ENCODE data around the gene CA5B. TPM values are rescaled to one million over a fixed set of nuclear protein-coding genes. Genes with fewer than 3 reads are reported as not detected.
A peak's percentile ranks its signal among the peaks of the same experiment; 100 is the strongest.

Gene CA5B
- total and polyA plus RNA-seq, 2 donors (not counting 1 experiment from before 2014, with no cell fraction given) = 17.2 to 25.1 TPM

- peaks cover 14% of the 10 kb centered on the region for H3K79me2 ChIP-seq (ENCODE audit: control insufficient read depth, insufficient read depth, low read length)
- H4K20me1 ChIP-seq (ENCODE audit: control insufficient read depth, insufficient read depth, low read length, poor library complexity, severe bottlenecking) = no peaks in the 10 kb centered on the region
- Mint-ChIP-seq H3K9me3 (ENCODE audit: insufficient read depth) (no peaks in the 10 kb centered on the region), H3K27me3 (no peaks in the 10 kb centered on the region), H3K4me1 (peaks cover 51% of the 10 kb centered on the region), H3K27ac (peak overlapping the region; percentile 99), H3K4me3 (peak overlapping the region; percentile 80)
- H2AFZ ChIP-seq (ENCODE audit: insufficient read depth, low read depth, low read length, poor library complexity, severe bottlenecking) = no peak overlapping the region
- H3K9ac ChIP-seq (ENCODE audit: low read length) = peak overlapping the region; percentile 59
- H3K27me3 ChIP-seq (replicated peaks in 1 of 4; ENCODE audit: control extremely low read depth in 1 of 4, control insufficient read depth in 3 of 4, insufficient read depth in 4 of 4, low read length in 3 of 4) = no peaks in the 10 kb centered on the region
- ChIA-PET POLR2A (interaction anchor here (0.6 to 1.2 kb wide), 4 partner anchors 13 to 104 kb away, joined by 3 to 5 read pairs (median 3); partner anchors contain the start of genes AP1S2, CA5B and ZRSR2), CTCF (interaction anchor here (1.3 to 7.1 kb wide), 2 partner anchors 10 to 12 kb away, joined by 5 to 28 read pairs; partner anchors contain the start of gene CA5B)
- peak overlapping the region; percentile 94 to 97 for H3K27ac ChIP-seq (ENCODE audit: low read length in 2 of 2)
- H3K4me1 ChIP-seq (ENCODE audit: control insufficient read depth in 2 of 2, insufficient read depth in 2 of 2, low read length in 2 of 2) = peaks cover 31 to 39% of the 10 kb centered on the region in 2 donors
- peak overlapping the region in 2 of 5 experiments; percentile 21 to 46 for H3K4me3 ChIP-seq (ENCODE audit: control extremely low read depth in 1 of 5, extremely low read depth in 1 of 5, insufficient read depth in 1 of 5, low read depth in 2 of 5, low read length in 4 of 5)
- H3K36me3 ChIP-seq (replicated peaks in 1 of 2; ENCODE audit: control extremely low read depth in 1 of 2, control insufficient read depth in 1 of 2, extremely low read depth in 1 of 2, insufficient read depth in 2 of 2, low read length in 1 of 2) = peaks cover 0 to 3% of the 10 kb centered on the region in 2 experiments
- peak overlapping the region; percentile 68 for H3K4me2 ChIP-seq (replicated peaks; ENCODE audit: low read depth, low read length, poor library complexity, severe bottlenecking)
- DNase-seq (peak; percentile 31), ATAC-seq (ENCODE audit: low read depth) (peak; percentile 29)
- no peak for TF ChIP-seq EZH2 (IDR thresholded peaks at IDR 0.05; ENCODE audit: borderline replicate concordance, insufficient read depth, low read depth, low read length, poor library complexity, severe bottlenecking)
- TF ChIP-seq CTCF (IDR thresholded peaks at IDR 0.05) = no peak
- no CpG with 5 or more reads among the region's 5 CpGs for WGBS (ENCODE audit: insufficient coverage)
- no peaks in the 10 kb centered on the region for H3K9me3 ChIP-seq (ENCODE audit: control extremely low read depth in 1 of 3, control insufficient read depth in 2 of 3, insufficient read depth in 1 of 3, low read length in 2 of 3)
- intact Hi-C loops (cut with micrococcal nuclease) = loop anchor here (1.0 to 5.0 kb wide), 2 partner anchors 12 to 42 kb away; partner anchors contain the start of genes CA5B and ZRSR2
These were observed 12.6 kb downstream of the CA5B start for GRCh38 chrX:15750611-15751154.
